COR-L47 (cell line): ENCODE measurements around the gene EHBP1L1.

Experiments
- DNase-seq: peaks from one replicate; lab custom pipeline; 2025; lab: John Stamatoyannopoulos, UW

EHBP1L1 gene

GRCh38 chr11:65595131-65595530 lies 19.3 kb downstream of the EHBP1L1 start:
- DNase-seq, result no peak

GRCh38 chr11:65595543-65596281 lies 19.9 kb downstream of the EHBP1L1 start, which contains the start of gene KCNK7:
Gene KCNK7 (minus strand): TSS chr11:65595800. CDS start chr11:65595772, 28 bp downstream.
- no peak for DNase-seq

- DNase-seq, result no peak
Observed at GRCh38 chr11:65596520-65596919, 20.7 kb downstream of the EHBP1L1 start.

- DNase-seq, result no peak
Observed at GRCh38 chr11:65598258-65598699, 22.4 kb downstream of the EHBP1L1 start.

GRCh38 chr11:65599216-65599954 lies 23.5 kb downstream of the EHBP1L1 start:
- no peak for DNase-seq

- no peak for DNase-seq
Observed at GRCh38 chr11:65599955-65600246, 24.0 kb downstream of the EHBP1L1 start.

GRCh38 chr11:65604258-65604657 lies 28.4 kb downstream of the EHBP1L1 start:
- no peak for DNase-seq

- DNase-seq, result no peak
Observed at GRCh38 chr11:65606876-65607613, 31.2 kb downstream of the EHBP1L1 start.

- no peak for DNase-seq
Observed at GRCh38 chr11:65607614-65608426, 32.0 kb downstream of the EHBP1L1 start.

- DNase-seq, result no peak
Observed at GRCh38 chr11:65609229-65609628, 33.4 kb downstream of the EHBP1L1 start.

GRCh38 chr11:65609665-65610064 lies 33.8 kb downstream of the EHBP1L1 start:
- no peak for DNase-seq

GRCh38 chr11:65610404-65610803 lies 34.6 kb downstream of the EHBP1L1 start:
- no peak for DNase-seq

GRCh38 chr11:65611028-65611757 lies 35.3 kb downstream of the EHBP1L1 start:
- no peak for DNase-seq

GRCh38 chr11:65611758-65612603 lies 36.1 kb downstream of the EHBP1L1 start:
- no peak for DNase-seq

GRCh38 chr11:65612691-65613090 lies 36.8 kb downstream of the EHBP1L1 start:
- DNase-seq, result no peak

GRCh38 chr11:65613091-65613928 lies 37.5 kb downstream of the EHBP1L1 start:
- DNase-seq, result no peak

- DNase-seq, result peak; percentile 100
Observed at GRCh38 chr11:65615229-65615949, 39.5 kb downstream of the EHBP1L1 start, which contains the start of gene PCNX3. Gene PCNX3 (plus strand): TSS chr11:65615776. CDS start chr11:65616312, 536 bp downstream.

- DNase-seq, result no peak
Observed at GRCh38 chr11:65615950-65616574, 40.2 kb downstream of the EHBP1L1 start.
